HepG2 (cell line): ENCODE results near the gene MAPK6. TPM values are rescaled to one million over a fixed set of nuclear protein-coding genes. Genes with fewer than 3 reads are reported as not detected.
A peak's percentile ranks its signal among the peaks of the same experiment; 100 is the strongest.

ENCODE experiments used
- CAMTA2 ChIP-seq: sonication (generic); formaldehyde crosslinking; IDR thresholded peaks from 2 replicates; pipeline ENCODE4 v1.4.0; 2020; ENCODE audit warnings: mild to moderate bottlenecking, missing genetic modification reagents, borderline replicate concordance
- CREB1 ChIP-seq, 2 experiments: fragments of 450-650 bp in 1 of 2; IDR thresholded peaks; 2 replicates each; pipeline ENCODE4 v1.6.1; 2016 to 2017; ENCODE audit warnings: control low read depth in 1 of 2, mild to moderate bottlenecking in 1 of 2, missing compliant biosample characterization in 1 of 2, missing genetic modification characterization in 1 of 2
- CREB3 ChIP-seq: sonication (generic); formaldehyde crosslinking; IDR thresholded peaks from 2 replicates; pipeline ENCODE4 v1.5.0; 2020; ENCODE audit warnings: missing genetic modification reagents
- ELF1 ChIP-seq: sonication (generic); formaldehyde crosslinking; IDR thresholded peaks from 2 replicates; pipeline ENCODE4 v1.4.0; 2020; ENCODE audit warnings: missing genetic modification reagents
- FOSL1 ChIP-seq: sonication (generic); formaldehyde crosslinking; IDR thresholded peaks from 2 replicates; pipeline ENCODE4 v1.9.0; 2021; ENCODE audit warnings: missing genetic modification reagents, borderline replicate concordance
- GATAD1 ChIP-seq: IDR thresholded peaks from 2 replicates; pipeline ENCODE4 v1.6.1; 2016; ENCODE audit warnings: missing genetic modification reagents, missing compliant biosample characterization
- NR3C1 ChIP-seq: sonication (generic); formaldehyde crosslinking; IDR thresholded peaks from 2 replicates; pipeline ENCODE4 v1.4.0; 2020; ENCODE audit warnings: missing genetic modification reagents
- SAP130 ChIP-seq: IDR thresholded peaks from 2 replicates; pipeline ENCODE4 v1.6.1; 2016; ENCODE audit warnings: low read depth
- SATB2 ChIP-seq: sonication (generic); formaldehyde crosslinking; IDR thresholded peaks from 2 replicates; pipeline ENCODE4 v1.5.0; 2020; ENCODE audit warnings: missing genetic modification reagents
- SOX6 ChIP-seq, 2 experiments: fragments of 450-650 bp in 1 of 2; sonication (generic) in 1 of 2; formaldehyde crosslinking in 1 of 2; IDR thresholded peaks; 2 replicates each; pipeline versions ENCODE4 v1.4.0 to v1.6.1; 2017 to 2020; ENCODE audit warnings: antibody characterized with exemption in 1 of 2, mild to moderate bottlenecking in 1 of 2, missing genetic modification reagents in 1 of 2
- ZBTB25 ChIP-seq: IDR thresholded peaks from 2 replicates; pipeline ENCODE4 v1.6.1; 2018; ENCODE audit warnings: missing genetic modification reagents
- ZBTB42 ChIP-seq: sonication (generic); formaldehyde crosslinking; IDR thresholded peaks from 2 replicates; pipeline ENCODE4 v1.5.0; 2020; ENCODE audit warnings: mild to moderate bottlenecking, missing genetic modification reagents
- ZC3H4 ChIP-seq: sonication (generic); formaldehyde crosslinking; IDR thresholded peaks from 2 replicates; pipeline ENCODE4 v1.4.0; 2020; ENCODE audit warnings: missing genetic modification reagents, borderline replicate concordance
- ZEB1 ChIP-seq: IDR thresholded peaks from 2 replicates; pipeline ENCODE4 v1.6.1; 2012; ENCODE audit warnings: mild to moderate bottlenecking, low read depth, inconsistent platforms; ENCODE audit not compliant: insufficient replicate concordance
- ZFP82 ChIP-seq: sonication (generic); formaldehyde crosslinking; IDR thresholded peaks from 2 replicates; pipeline ENCODE4 v1.5.1; 2020; ENCODE audit warnings: mild to moderate bottlenecking, missing genetic modification reagents, borderline replicate concordance
- ZHX2 ChIP-seq, 2 experiments: sonication (generic) in 1 of 2; formaldehyde crosslinking in 1 of 2; IDR thresholded peaks; 2 replicates each; pipeline versions ENCODE4 v1.6.1 to v1.9.0; 2014 to 2022; ENCODE audit warnings: antibody characterized with exemption in 1 of 2, borderline replicate concordance in 1 of 2, inconsistent platforms in 1 of 2, low read depth in 1 of 2, missing genetic modification reagents in 1 of 2
- ZNF10 ChIP-seq: sonication (generic); formaldehyde crosslinking; IDR thresholded peaks from 2 replicates; pipeline ENCODE4 v1.4.0; 2020; ENCODE audit warnings: mild to moderate bottlenecking, low read depth, missing genetic modification reagents, borderline replicate concordance
- ZNF282 ChIP-seq: fragments of 450-650 bp; IDR thresholded peaks from 2 replicates; pipeline ENCODE4 v1.6.1; 2018; ENCODE audit not compliant: partially characterized antibody
- ZNF296 ChIP-seq: sonication (generic); formaldehyde crosslinking; conservative IDR thresholded peaks from 2 replicates; pipeline ENCODE4 v1.5.0; 2020; ENCODE audit warnings: mild to moderate bottlenecking, missing genetic modification reagents
- ZNF33B ChIP-seq: sonication (generic); formaldehyde crosslinking; IDR thresholded peaks from 2 replicates; pipeline ENCODE4 v1.5.1; 2020; ENCODE audit warnings: mild to moderate bottlenecking, missing genetic modification reagents
- ZNF496 ChIP-seq: sonication (generic); formaldehyde crosslinking; IDR thresholded peaks from 2 replicates; pipeline ENCODE4 v1.8.1; 2023; ENCODE audit warnings: mild to moderate bottlenecking, moderate library complexity, missing genetic modification reagents; ENCODE audit not compliant: insufficient replicate concordance
- ZNF709 ChIP-seq: sonication (generic); formaldehyde crosslinking; IDR thresholded peaks from 2 replicates; pipeline ENCODE4 v1.5.0; 2020; ENCODE audit warnings: mild to moderate bottlenecking, missing genetic modification reagents
- polyA plus RNA-seq, 8 experiments: library from polyadenylated mRNA; depleted of rRNA in 3 of 8; stranded (reverse) in 7 of 8; unstranded in 1 of 8; fragments of >200 nt; fragmentation: Illumina TruSeq in 4 of 8; extraction: Trizol in 4 of 8; gene quantifications; 2 replicates each; pipeline versions ENCODE4 v1.2.1 to v1.2.3, GENCODE V29; 2011 to 2016; ENCODE audit warnings: low read depth in 4 of 8, missing spikeins in 1 of 8, mixed read lengths in 1 of 8; ENCODE audit not compliant: insufficient read depth in 1 of 8
- total RNA-seq, 5 experiments: library from RNA; depleted of rRNA; stranded (reverse); fragments of >200 nt; fragmentation: Illumina TruSeq; extraction: Trizol; gene quantifications; 2 replicates each; pipeline ENCODE4 v1.2.3, GENCODE V29; 2016; ENCODE audit warnings: low read depth in 1 of 5

The MAPK6 gene
- total and polyA plus RNA-seq, 2 of the 13 experiments (the other 11 are each of a cell fraction or from before 2014, with no cell fraction given), result 89.5 to 99.7 TPM

- TF ChIP-seq SAP130 (CRISPR knock-in tag) (peak; percentile 89), ZFP82 (CRISPR knock-in tag) (no peak), GATAD1 (CRISPR knock-in tag) (peak; percentile 39; the same call in 1 of the 2 replicates), ZBTB42 (no peak), ZBTB25 (peak; percentile 39; the same call in 1 of the 2 replicates), CREB1 (IDR thresholded peaks at IDR 0.05) (no peak), CREB1 (CRISPR knock-in tag; IDR thresholded peaks at IDR 0.05) (peak; percentile 66), ZC3H4 (CRISPR knock-in tag) (no peak), NR3C1 (CRISPR knock-in tag) (no peak), ZNF496 (no peak), ZNF296 (CRISPR knock-in tag) (no peak), ZEB1 (peak; percentile 76), SATB2 (CRISPR knock-in tag) (no peak), ZNF282 (no peak), ZNF709 (CRISPR knock-in tag) (no peak), ELF1 (no peak; the same call in 1 of the 2 replicates), FOSL1 (CRISPR knock-in tag) (no peak), CAMTA2 (CRISPR knock-in tag) (no peak), ZHX2 (IDR thresholded peaks at IDR 0.05; ENCODE audit: low read depth) (no peak), ZHX2 (CRISPR knock-in tag; IDR thresholded peaks at IDR 0.05; ENCODE audit: borderline replicate concordance) (no peak), ZNF10 (CRISPR knock-in tag) (no peak), SOX6 (IDR thresholded peaks at IDR 0.05) (no peak), SOX6 (CRISPR knock-in tag; IDR thresholded peaks at IDR 0.05) (peak; percentile 66), ZNF33B (CRISPR knock-in tag) (no peak), CREB3 (no peak)
Observed at GRCh38 chr15:51970132-51970817, 48.7 kb upstream of the MAPK6 start (continued).
